HuH-7 (cell line): ENCODE measurements around the gene ZBTB25.
"Not testable (repeated sequence)": the region's sequence is repeated elsewhere in the genome, so short reads cannot be mapped to it uniquely, and the experiment has no call there.

Experiments
- DNase-seq: peaks from one replicate; pipeline ENCODE4 v3.0.0; 2011; ENCODE audit warnings: low spot score

The ZBTB25 gene, protein sequence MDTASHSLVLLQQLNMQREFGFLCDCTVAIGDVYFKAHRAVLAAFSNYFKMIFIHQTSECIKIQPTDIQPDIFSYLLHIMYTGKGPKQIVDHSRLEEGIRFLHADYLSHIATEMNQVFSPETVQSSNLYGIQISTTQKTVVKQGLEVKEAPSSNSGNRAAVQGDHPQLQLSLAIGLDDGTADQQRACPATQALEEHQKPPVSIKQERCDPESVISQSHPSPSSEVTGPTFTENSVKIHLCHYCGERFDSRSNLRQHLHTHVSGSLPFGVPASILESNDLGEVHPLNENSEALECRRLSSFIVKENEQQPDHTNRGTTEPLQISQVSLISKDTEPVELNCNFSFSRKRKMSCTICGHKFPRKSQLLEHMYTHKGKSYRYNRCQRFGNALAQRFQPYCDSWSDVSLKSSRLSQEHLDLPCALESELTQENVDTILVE

DNA sequence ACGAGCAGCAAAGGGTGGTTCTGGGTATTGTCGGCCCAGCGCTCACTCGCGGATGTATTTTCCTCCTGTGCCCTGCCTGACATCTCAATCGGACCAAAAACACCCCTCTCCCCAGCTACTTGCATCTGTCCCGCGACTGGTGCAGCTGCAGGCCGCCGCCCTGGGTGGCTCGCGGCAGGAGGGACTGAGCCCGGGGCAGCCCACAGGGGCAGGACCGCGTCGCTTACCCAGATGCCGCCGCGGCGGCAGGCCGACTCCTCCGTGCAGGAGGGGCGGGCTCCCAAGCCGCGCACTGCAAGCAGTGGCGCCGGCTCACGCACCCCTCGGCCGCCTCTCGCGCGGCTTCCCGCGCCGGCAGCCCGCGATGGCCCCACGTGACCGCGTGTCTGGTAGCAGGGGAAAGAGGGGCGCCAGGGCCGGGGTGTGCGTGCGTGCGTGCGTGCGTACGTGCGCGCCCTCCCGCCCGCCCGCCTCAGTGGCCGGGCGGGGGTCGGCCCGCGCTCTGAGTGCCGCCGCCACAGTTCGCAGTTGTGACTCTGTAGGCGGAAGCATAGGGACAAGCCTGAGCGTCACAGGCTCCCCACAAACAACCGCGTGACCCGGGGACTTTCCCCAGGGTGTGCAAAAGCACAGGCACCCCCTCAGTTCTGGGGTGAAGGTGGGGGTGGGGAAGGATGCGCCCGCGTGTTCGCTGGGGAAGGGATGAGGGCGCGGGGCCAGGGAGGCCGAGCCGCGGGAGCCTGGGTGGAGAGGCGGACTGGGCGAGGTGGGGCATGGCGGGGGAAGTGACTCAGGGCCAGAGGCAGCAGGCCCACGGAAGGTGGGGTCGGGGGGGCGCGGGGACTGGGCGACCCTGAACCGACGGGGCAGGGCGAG lies at the start of gene ZBTB25:
TSS of gene ZBTB25 (minus strand) at position 405 of the 876 bp plus-strand sequence. CDS start 13,305 bp downstream, outside the sequence.
- peak; percentile 77 for DNase-seq

DNA sequence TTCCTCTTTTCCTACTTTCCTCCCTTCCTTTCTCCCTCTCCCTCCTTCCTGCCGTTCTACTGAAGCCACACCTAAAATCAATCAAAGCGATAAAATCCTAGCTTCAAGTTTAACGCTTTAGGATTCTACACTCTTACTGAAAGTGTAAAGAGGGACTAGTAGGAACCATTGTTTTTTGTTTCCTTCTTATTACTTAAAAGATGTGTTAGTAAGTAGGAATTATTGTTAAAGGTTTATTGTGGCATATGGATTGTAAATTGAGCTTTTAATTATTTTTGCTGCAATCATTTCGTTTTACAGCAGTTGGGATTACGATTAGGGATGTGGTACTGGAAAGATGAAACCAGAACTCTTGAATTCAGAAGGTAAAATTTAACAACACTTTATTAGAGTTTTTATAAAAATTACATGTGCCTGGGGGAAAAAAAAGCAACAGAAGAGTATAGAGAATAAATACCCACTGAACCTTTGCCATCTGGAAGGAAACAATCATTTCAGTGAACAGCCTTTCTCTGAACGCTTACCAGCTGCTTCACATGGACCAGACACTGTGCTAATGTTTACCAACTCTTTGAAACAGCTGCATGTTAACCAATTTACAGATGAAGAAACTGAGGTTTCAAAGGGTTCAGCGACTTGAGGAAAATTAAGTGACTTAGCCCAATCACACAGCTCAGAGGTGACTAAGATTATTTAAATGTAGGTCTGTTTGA lies 47.1 kb upstream of the ZBTB25 start:
- DNase-seq = no peak

DNA sequence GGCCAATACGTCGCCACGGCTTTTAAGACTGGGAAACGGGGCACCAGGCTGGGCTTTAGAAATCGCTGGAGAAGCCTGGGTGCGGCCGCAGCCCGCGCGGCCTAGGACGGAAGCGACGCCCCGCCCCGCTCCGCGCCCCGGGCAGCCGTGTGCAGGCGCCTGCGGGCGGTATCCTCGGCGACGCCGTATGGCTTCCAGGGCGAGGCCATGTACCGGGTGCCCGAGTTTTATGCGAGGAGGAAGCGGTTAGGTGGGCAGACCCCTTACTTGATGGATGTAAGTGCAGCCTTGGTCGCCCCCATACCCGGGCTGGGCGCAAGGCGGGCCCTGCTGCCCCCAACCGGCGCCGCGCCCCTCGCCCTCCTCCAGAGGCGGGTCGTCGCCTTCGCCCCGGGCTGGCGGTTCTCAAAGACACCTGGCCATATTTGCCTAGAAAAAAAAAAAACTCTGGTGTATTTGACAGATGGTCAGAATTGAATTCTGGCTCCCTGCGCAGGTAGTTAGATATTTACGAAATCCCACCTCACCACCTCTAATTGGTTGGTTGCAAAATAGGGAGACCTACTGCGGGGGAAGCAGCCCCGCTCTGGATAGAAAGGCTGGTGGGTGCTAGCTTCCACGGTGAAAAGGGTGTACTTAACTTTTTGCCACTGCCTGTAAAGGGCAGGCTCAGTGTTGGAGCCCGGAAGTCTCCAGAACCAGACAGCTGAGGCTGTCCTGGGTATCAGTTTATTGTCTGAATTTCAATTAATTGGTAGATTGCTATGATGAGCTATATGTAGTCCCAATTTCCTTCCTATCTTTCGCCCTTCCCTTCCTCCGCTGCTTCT lies 46.4 kb upstream of the ZBTB25 start, which contains the start of gene PPP1R36:
TSS of gene PPP1R36 (plus strand) at position 171 of the 830 bp plus-strand sequence. CDS start at position 208, 37 bp downstream.
- DNase-seq = no peak

DNA sequence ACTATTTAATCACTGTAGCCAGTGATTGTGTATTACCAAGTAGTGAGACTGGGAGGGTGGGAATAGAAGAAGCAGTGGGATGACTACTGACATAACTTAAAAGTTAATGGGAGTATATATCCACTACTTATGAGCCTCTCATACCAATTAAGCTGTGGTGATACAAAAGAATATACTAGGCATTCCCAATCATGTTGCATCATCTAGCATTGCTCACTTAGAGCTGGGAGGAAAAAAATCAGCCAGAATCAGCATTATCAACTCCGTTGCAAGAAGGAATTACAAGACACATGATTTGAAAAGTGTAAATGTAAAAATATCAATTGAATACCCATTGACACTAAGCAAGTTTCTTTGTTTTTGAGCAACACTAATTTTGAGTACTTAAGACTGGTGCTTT lies 45.4 kb upstream of the ZBTB25 start:
- no peak for DNase-seq

DNA sequence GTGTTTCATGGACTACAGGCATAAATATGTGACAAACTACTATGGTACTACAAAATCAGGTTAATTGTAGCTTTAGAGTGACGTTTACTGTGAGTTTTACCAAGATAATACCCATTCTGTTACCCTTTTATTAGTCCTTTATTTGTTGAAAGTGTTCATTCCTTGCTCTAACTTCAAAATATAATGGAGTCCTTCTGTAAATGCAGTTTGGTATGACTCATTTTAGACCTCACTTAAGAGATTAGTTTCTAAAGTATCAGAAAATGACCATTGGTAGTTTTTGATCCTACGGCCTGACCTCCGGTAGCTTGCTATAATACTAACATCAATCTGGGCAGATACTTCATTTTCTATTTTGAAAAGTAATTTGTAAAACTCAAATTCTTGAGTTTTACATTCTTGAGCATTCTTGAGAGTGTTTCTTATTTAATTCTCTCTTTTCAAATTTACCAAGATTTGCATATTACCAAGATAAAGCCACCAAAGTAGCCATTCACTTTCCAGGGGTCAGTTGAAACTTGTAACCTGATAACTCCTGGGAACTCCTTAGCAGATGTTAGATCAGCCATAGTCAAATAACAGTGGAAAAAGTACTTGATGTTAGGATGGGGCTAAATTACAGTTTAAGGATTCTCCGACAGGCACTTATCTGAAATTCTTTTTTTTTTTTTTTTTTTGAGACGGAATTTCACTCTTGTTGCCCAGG lies 41.1 kb upstream of the ZBTB25 start:
- DNase-seq = no peak

DNA sequence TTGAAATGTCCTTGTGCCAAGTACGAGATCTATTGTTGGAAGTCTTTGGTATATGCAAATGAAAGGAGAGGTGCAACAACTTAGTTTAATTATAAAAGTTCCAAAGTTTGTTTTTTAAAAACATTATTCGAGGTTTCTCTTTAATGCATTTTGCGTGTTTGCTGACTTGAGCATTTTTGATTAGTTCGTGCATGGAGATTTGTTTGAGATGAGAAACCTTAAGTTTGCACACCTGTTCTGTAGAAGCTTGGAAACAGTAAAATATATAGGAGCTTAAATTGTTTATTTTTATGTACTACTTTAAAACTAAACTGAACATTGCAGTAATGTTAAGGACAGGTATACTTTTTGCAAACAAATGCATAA lies 39.2 kb upstream of the ZBTB25 start:
- no peak for DNase-seq

DNA sequence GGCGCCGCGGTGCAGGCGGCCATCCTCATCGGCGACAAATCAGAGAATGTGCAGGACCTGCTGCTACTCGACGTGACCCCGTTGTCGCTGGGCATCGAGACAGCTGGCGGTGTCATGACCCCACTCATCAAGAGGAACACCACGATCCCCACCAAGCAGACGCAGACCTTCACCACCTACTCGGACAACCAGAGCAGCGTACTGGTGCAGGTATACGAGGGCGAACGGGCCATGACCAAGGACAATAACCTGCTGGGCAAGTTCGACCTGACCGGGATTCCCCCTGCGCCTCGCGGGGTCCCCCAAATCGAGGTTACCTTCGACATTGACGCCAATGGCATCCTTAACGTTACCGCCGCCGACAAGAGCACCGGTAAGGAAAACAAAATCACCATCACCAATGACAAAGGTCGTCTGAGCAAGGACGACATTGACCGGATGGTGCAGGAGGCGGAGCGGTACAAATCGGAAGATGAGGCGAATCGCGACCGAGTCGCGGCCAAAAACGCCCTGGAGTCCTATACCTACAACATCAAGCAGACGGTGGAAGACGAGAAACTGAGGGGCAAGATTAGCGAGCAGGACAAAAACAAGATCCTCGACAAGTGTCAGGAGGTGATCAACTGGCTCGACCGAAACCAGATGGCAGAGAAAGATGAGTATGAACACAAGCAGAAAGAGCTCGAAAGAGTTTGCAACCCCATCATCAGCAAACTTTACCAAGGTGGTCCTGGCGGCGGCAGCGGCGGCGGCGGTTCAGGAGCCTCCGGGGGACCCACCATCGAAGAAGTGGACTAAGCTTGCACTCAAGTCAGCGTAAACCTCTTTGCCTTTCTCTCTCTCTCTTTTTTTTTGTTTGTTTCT lies 38.6 kb upstream of the ZBTB25 start:
- DNase-seq = no peak

GRCh38 chr14:64541261-64541971 lies 37.8 kb upstream of the ZBTB25 start:
- DNase-seq = no peak

DNA sequence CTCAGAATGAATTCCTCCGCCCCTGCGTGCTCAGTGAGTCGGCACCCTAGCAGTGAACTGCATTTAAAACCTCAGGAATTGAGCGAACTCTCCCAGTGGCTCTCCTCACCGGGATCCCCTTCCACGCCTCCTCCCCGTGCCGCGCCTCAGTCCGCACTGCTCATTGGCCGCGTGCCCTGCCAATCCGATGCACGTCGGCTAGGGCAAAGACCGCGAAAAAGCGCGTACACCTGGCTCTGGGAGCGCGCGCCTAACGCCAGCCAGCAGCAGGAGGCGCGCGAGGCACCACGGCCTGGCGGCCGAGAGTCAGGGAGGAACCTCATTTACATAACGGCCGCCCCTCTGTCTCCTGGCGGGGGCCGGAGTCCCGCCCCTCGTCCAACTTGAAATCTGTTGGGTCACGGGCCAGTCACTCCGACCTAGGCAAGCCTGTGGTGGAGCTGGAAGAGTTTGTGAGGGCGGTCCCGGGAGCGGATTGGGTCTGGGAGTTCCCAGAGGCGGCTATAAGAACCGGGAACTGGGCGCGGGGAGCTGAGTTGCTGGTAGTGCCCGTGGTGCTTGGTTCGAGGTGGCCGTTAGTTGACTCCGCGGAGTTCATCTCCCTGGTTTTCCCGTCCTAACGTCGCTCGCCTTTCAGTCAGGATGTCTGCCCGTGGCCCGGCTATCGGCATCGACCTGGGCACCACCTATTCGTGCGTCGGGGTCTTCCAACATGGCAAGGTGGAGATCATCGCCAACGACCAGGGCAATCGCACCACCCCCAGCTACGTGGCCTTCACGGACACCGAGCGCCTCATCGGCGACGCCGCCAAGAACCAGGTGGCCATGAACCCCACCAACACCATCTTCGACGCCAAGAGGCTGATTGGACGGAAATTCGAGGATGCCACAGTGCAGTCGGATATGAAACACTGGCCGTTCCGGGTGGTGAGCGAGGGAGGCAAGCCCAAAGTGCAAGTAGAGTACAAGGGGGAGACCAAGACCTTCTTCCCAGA lies 36.9 kb upstream of the ZBTB25 start, which contains the start of gene HSPA2:
TSS of gene HSPA2 (plus strand) at position 534 of the 995 bp plus-strand sequence. CDS start at position 643, 109 bp downstream.
- peak; percentile 99 for DNase-seq

- DNase-seq = no peak
Observed at GRCh38 chr14:64536488-64537245, 33.0 kb upstream of the ZBTB25 start.

DNA sequence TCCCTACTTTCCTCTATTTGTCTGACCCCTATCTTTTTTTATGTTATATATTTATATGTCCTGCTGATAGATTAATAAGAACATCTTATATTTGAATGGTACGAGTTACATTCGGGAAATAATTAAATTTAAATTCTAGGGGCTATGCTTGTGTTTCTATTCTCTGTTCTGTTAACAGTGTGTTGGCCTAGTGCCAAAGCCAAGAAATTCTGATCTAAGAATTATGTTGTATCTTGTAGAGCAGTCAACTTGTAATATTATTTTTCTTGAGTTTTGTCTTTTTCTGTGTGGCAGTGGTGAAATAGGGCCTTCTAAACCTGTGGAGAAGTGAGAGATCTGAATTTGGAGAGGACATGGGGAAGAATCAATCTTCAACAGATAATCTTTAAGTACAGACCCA lies 27.9 kb upstream of the ZBTB25 start:
- no peak for DNase-seq

- no peak for DNase-seq
Observed at GRCh38 chr14:64525354-64525753, 21.7 kb upstream of the ZBTB25 start.

GRCh38 chr14:64522591-64523355 lies 19.1 kb upstream of the ZBTB25 start:
- no peak for DNase-seq

DNA sequence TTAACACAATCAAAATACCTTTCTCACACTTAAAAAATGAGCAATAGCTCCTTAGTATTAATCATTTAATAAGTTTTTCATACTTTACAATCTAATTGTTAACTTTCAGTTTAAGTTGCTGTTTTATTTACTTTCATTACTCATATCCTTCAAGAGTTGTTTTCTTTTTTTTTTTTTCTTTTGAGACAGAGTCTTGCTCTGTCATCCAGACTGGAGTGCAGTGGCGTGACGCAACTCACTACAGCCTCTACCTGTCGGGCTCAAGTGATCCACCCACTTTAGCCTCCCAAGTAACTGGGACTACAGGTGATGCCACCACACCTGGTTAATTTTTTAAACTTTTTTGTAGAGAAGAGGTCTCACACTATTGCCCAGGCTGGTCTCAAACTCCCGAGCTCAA lies 17.1 kb upstream of the ZBTB25 start:
- no peak for DNase-seq

DNA sequence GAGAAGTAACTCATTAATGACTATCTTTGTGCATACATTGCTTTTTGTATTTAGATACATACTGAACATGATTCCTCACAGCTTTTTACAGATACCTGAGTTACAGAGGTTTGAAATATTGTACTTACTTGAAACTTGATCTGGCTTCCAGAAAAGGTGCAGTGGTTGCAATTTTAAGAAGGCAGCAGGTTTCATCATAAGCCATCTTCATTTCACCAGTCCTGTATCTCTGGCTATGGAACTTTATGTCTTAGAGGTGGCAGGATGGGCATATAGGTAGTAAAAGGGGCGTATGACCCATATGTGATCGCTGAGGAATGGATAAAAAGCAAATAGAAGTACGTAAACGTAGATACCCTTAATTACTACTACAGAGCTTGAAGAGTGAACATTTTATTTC lies 14.6 kb upstream of the ZBTB25 start:
- no peak for DNase-seq

GRCh38 chr14:64517667-64518066 lies 14.0 kb upstream of the ZBTB25 start:
- not testable (repeated sequence) for DNase-seq
